ENCODE results near the gene DIAPH2. TPM values are rescaled to one million over a fixed set of nuclear protein-coding genes. Genes with fewer than 3 reads are reported as not detected.

Gene DIAPH2
- total RNA-seq, 2 donors from 2014 or later = 11.6 to 12.7 TPM

DNA sequence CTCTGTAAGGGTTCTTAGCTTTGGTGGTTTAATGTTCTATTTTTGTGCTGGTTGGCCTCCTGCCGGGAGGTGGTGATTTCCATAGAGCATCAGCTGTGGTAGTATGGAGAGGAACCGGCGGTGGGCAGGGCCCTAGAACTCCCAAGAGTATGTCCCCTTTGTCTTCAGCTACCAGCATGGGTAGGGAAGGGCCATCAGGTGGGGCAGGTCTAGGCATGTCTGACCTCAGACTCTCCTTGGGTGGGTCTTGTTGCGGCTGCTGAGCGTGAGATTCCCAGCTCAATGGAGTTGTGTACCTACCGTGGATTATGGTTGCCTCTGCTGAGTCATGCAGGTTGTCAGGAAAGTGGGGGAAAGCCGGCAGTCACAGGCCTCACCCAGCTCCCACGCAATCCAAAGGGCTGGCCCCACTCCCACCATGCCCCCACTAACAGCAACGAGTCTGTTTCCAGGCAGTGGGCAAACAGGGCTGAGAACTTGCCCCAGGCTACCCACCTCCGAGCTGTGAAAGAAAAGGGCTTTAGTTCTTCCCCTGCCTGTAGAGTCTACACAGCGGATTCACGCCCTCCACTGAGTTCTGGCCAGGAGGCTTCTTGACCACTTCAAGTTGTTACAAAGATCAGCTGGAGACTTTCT is 434.9 kb downstream of the DIAPH2 start:
- H3K27ac ChIP-seq = no peak overlapping the region
- H3K27me3 ChIP-seq = no peaks in the 10 kb centered on the region
- H3K9me3 ChIP-seq = no peaks in the 10 kb centered on the region
- H3K36me3 ChIP-seq = no peaks in the 10 kb centered on the region
- DNase-seq (ENCODE audit: low spot score) = no peak
- no peaks in the 10 kb centered on the region for H3K4me1 ChIP-seq
- TF ChIP-seq, protein P1, sequence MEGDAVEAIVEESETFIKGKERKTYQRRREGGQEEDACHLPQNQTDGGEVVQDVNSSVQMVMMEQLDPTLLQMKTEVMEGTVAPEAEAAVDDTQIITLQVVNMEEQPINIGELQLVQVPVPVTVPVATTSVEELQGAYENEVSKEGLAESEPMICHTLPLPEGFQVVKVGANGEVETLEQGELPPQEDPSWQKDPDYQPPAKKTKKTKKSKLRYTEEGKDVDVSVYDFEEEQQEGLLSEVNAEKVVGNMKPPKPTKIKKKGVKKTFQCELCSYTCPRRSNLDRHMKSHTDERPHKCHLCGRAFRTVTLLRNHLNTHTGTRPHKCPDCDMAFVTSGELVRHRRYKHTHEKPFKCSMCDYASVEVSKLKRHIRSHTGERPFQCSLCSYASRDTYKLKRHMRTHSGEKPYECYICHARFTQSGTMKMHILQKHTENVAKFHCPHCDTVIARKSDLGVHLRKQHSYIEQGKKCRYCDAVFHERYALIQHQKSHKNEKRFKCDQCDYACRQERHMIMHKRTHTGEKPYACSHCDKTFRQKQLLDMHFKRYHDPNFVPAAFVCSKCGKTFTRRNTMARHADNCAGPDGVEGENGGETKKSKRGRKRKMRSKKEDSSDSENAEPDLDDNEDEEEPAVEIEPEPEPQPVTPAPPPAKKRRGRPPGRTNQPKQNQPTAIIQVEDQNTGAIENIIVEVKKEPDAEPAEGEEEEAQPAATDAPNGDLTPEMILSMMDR (IDR thresholded peaks at IDR 0.05) = no peak
- H3K4me3 ChIP-seq = no peak overlapping the region

DNA sequence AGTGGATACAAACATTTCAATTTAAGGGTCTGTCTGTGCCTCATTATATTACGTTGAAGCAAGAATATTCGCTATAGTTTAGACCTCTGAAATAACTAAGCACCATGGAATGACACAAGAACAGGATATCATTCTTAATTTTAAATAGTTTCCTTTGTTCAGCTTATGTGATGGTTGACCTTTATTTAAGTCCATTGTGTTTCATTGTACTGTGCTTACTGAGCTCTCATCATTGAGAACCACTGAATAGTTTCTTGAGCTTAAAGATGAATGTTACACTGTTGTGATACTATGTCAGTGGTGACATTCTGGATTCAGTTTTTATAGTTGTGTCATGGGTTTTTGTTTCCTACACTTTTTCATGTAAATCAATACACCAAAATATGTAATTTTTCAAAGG is 438.4 kb downstream of the DIAPH2 start:
- no peak overlapping the region for H3K4me3 ChIP-seq
- no peaks in the 10 kb centered on the region for H3K27me3 ChIP-seq
- TF ChIP-seq, protein P1 (IDR thresholded peaks at IDR 0.05) = no peak
- no peaks in the 10 kb centered on the region for H3K9me3 ChIP-seq
- no peaks in the 10 kb centered on the region for H3K36me3 ChIP-seq
- no peak for DNase-seq (ENCODE audit: low spot score)
- no peaks in the 10 kb centered on the region for H3K4me1 ChIP-seq
- H3K27ac ChIP-seq = no peak overlapping the region

DNA sequence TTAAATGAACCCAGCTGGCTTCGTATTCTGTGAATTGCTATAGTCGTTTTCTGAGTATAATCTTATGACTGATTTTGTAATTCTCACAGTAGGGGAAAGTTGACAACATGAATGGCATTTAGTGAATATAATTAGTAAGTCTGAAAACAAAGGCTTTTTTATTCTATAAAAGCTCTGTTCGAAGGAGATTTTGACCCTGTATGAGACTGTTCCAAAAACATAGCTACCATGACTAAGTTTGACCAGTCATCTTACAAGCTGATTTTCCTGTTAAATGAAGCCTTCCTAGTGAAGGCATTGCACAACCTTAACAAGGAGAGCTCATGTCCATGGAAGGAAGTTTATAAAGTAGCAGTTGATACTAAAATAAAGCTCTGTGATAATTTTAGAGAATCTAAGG is 441.4 kb downstream of the DIAPH2 start:
- DNase-seq (ENCODE audit: low spot score) = no peak
- Histone ChIP-seq H3K4me1 (no peaks in the 10 kb centered on the region), H3K9me3 (no peaks in the 10 kb centered on the region), H3K27me3 (no peaks in the 10 kb centered on the region), H3K4me3 (no peak overlapping the region), H3K27ac (no peak overlapping the region), H3K36me3 (no peaks in the 10 kb centered on the region)
- TF ChIP-seq, protein P1 (IDR thresholded peaks at IDR 0.05) = no peak

DNA sequence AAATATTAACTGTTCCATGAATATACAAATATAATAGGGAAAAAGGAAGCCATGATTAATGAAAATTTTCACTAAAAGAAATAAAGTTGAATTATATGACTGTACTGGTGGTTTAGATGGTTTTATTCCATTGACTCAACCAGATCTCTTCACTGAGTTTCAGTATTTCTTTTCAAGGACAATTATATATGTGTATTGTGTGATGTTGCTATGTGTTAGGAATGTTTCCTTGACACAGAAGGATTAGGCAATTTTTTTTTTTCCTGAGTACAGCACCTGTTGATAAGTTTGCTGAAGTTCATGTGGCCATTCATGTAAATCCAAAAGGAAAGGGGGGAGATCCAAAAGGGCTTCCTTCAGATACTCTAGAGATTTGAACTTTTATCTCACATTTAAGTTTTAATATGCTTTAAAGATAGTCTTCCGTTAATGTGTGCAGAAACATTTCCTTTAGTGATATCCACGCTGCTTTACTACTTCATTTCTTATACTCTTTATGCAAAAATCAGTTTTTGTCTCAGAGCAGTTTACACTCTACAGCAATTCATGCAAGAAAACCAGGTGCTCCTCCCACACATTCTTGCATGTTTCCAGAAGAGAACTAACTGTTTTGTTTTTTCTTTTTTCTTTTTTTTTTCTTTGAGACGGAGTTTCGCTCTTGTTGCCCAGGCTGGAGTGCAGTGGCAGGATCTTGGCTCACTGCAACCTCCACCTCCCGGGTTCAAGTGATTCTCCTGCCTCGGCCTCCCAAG is 448.2 kb downstream of the DIAPH2 start:
- H3K27me3 ChIP-seq = no peaks in the 10 kb centered on the region
- no peak overlapping the region for H3K4me3 ChIP-seq
- no peaks in the 10 kb centered on the region for H3K9me3 ChIP-seq
- H3K27ac ChIP-seq = no peak overlapping the region
- no peaks in the 10 kb centered on the region for H3K36me3 ChIP-seq
- no peak for DNase-seq (ENCODE audit: low spot score)
- H3K4me1 ChIP-seq = no peaks in the 10 kb centered on the region
- TF ChIP-seq, protein P1 (IDR thresholded peaks at IDR 0.05) = no peak

DNA sequence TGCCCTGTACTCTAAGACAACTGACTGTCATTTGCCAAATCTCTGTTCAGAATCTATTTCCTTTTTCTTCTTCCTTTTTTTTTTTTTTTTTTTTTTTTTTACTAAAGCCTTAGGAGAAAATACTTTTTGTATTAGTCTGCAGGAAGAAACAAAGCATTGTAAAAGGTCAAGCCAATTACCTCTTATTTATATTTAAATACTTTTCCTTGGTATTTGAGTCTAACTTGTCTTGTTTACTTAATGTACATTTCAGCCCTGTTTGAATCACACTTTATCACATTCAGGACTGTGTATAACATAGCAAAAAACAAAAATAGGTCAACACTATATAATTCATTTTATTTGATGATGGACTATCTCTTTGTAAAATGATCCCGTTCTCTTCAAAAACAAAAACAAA is 461.3 kb downstream of the DIAPH2 start:
- no peaks in the 10 kb centered on the region for H3K36me3 ChIP-seq
- DNase-seq (ENCODE audit: low spot score) = no peak
- TF ChIP-seq, protein P1 (IDR thresholded peaks at IDR 0.05) = no peak
- H3K4me1 ChIP-seq = no peaks in the 10 kb centered on the region
- no peak overlapping the region for H3K4me3 ChIP-seq
- no peaks in the 10 kb centered on the region for H3K9me3 ChIP-seq
- H3K27me3 ChIP-seq = no peaks in the 10 kb centered on the region
- H3K27ac ChIP-seq = no peak overlapping the region
